H1 (cell line): ENCODE data around the gene NCAPD2. TPM values are rescaled to one million over a fixed set of nuclear protein-coding genes. Genes with fewer than 3 reads are reported as not detected.

Experiments
- CTCF ChIA-PET: fragments of 300-600 bp; sonication (Branson Sonifier 250); formaldehyde crosslinking; loops from one replicate; lab custom pipeline; 2021; ENCODE audit not compliant: partially characterized antibody; lab: Charles Lee
- POLR2A ChIA-PET: fragments of 300-600 bp; sonication (Branson Sonifier 250); formaldehyde crosslinking; loops from one replicate; lab custom pipeline; 2021; ENCODE audit warnings: inconsistent platforms; ENCODE audit not compliant: partially characterized antibody; lab: Charles Lee
- DNase-seq, 2 experiments: peaks; one replicate each; pipeline versions ENCODE4 v3.0.0 to v3.0.0-alpha.2; 2010 to 2022; ENCODE audit warnings: low spot score in 2 of 2, low read depth in 1 of 2, mixed read lengths in 1 of 2
- FAIRE-seq: peaks from 2 replicates; lab custom pipeline; 2011; peaks lifted over from hg19 to GRCh38; lab: Jason Lieb, UNC
- H2AFZ ChIP-seq: 2 replicates; pipeline ENCODE4 v1.8.1; 2012; ENCODE audit warnings: low read length, inconsistent platforms
- H2AK5ac ChIP-seq: 2 replicates; pipeline ENCODE4 v1.6.1; 2013; ENCODE audit warnings: low read depth, low read length
- H2BK120ac ChIP-seq: replicated peaks from 2 replicates; pipeline ENCODE3; 2013; ENCODE audit warnings: low read depth, low read length, inconsistent platforms
- H2BK12ac ChIP-seq: 2 replicates; pipeline ENCODE4 v1.6.1; 2013; ENCODE audit warnings: low read depth, low read length
- H2BK15ac ChIP-seq: 2 replicates; pipeline ENCODE4 v1.6.1; 2013; ENCODE audit warnings: low read length
- H2BK20ac ChIP-seq: 2 replicates; pipeline ENCODE4 v1.6.1; 2013; ENCODE audit warnings: low read length
- H2BK5ac ChIP-seq: 2 replicates; pipeline ENCODE4 v1.6.1; 2013; ENCODE audit warnings: low read depth, low read length
- H3K14ac ChIP-seq: 2 replicates; pipeline ENCODE4 v1.6.1; 2013; ENCODE audit warnings: inconsistent platforms; ENCODE audit not compliant: insufficient read length
- H3K18ac ChIP-seq: 2 replicates; pipeline ENCODE4 v1.6.1; 2013; ENCODE audit warnings: low read length; ENCODE audit errors: extremely low read depth
- H3K23ac ChIP-seq: 2 replicates; pipeline ENCODE4 v1.6.1; 2013; ENCODE audit warnings: inconsistent platforms; ENCODE audit not compliant: insufficient read length
- H3K23me2 ChIP-seq: 2 replicates; pipeline ENCODE4 v1.6.1; 2013; ENCODE audit warnings: low read depth, low read length
- H3K27ac ChIP-seq: 2 replicates; pipeline ENCODE4 v1.6.1; 2011; ENCODE audit warnings: low read depth, low read length, inconsistent platforms
- H3K27me3 ChIP-seq, 4 experiments: replicated peaks in 1 of 4; 1 replicate in 1 of 4; 2 replicates in 3 of 4; pipeline versions ENCODE4 v1.6.1 to v1.8.1; 2011 to 2013; ENCODE audit warnings: low read length in 3 of 4, mild to moderate bottlenecking in 3 of 4, inconsistent platforms in 2 of 4, mixed read lengths in 2 of 4, moderate library complexity in 1 of 4; ENCODE audit not compliant: control insufficient read depth in 3 of 4, insufficient read depth in 3 of 4; ENCODE audit errors: extremely low read depth in 1 of 4
- H3K36me3 ChIP-seq, 4 experiments: 2 replicates each; pipeline versions ENCODE4 v1.6.1 to v1.8.1; 2011 to 2013; ENCODE audit warnings: mild to moderate bottlenecking in 4 of 4, low read length in 3 of 4, moderate library complexity in 2 of 4, control low read depth in 1 of 4, inconsistent platforms in 1 of 4; ENCODE audit not compliant: insufficient read depth in 4 of 4, control insufficient read depth in 2 of 4
- H3K4ac ChIP-seq: replicated peaks from 2 replicates; pipeline ENCODE3; 2013; ENCODE audit warnings: low read length, low read depth, mixed read lengths, inconsistent platforms; ENCODE audit not compliant: insufficient read length
- H3K4me1 ChIP-seq, 4 experiments: replicated peaks in 1 of 4; 1 replicate in 1 of 4; 2 replicates in 3 of 4; pipeline versions ENCODE4 v1.6.1 to v1.8.1; 2011 to 2013; ENCODE audit warnings: low read length in 3 of 4, inconsistent platforms in 2 of 4, mixed read lengths in 1 of 4; ENCODE audit not compliant: insufficient read depth in 4 of 4, control insufficient read depth in 3 of 4
- H3K4me2 ChIP-seq, 2 experiments: 2 replicates each; pipeline versions ENCODE4 v1.6.1 to v1.8.1; 2011 to 2013; ENCODE audit warnings: low read depth in 2 of 2, low read length in 2 of 2, control low read depth in 1 of 2, inconsistent platforms in 1 of 2, mild to moderate bottlenecking in 1 of 2; ENCODE audit not compliant: insufficient read depth in 1 of 2
- H3K4me3 ChIP-seq, 4 experiments: fragments of 200-600, 300-600 bp in 1 of 4; sonication (generic), shearing (Covaris generic), sonication (Bioruptor Twin) in 1 of 4; 2 replicates each; pipeline versions ENCODE4 v1.5.1 to v1.8.1; 2011 to 2016; ENCODE audit warnings: low read length in 4 of 4, low read depth in 3 of 4, control low read depth in 2 of 4, inconsistent platforms in 2 of 4, mild to moderate bottlenecking in 2 of 4, mixed read lengths in 1 of 4, moderate library complexity in 1 of 4; ENCODE audit not compliant: insufficient read depth in 2 of 4; ENCODE audit errors: extremely low read depth in 1 of 4
- H3K56ac ChIP-seq: replicated peaks from 2 replicates; pipeline ENCODE3; 2013; ENCODE audit warnings: low read depth, mild to moderate bottlenecking, mixed read lengths, low read length, inconsistent platforms; ENCODE audit not compliant: insufficient read length
- H3K79me1 ChIP-seq: 2 replicates; pipeline ENCODE4 v1.6.1; 2013; ENCODE audit warnings: low read depth, low read length, control low read depth
- H3K79me2 ChIP-seq, 2 experiments: 2 replicates each; pipeline versions ENCODE4 v1.6.1 to v1.8.1; 2012 to 2013; ENCODE audit warnings: low read length in 2 of 2, mild to moderate bottlenecking in 2 of 2, inconsistent platforms in 1 of 2; ENCODE audit not compliant: insufficient read depth in 2 of 2, control insufficient read depth in 1 of 2
- H3K9ac ChIP-seq, 4 experiments: replicated peaks in 1 of 4; 1 replicate in 1 of 4; 2 replicates in 3 of 4; pipeline versions ENCODE4 v1.6.1 to v1.8.1; 2011 to 2013; ENCODE audit warnings: low read depth in 3 of 4, low read length in 3 of 4, control low read depth in 2 of 4, mild to moderate bottlenecking in 2 of 4, moderate library complexity in 2 of 4, inconsistent platforms in 1 of 4; ENCODE audit errors: extremely low read depth in 1 of 4
- H3K9me3 ChIP-seq, 2 experiments: 2 replicates each; pipeline versions ENCODE4 v1.6.1 to v1.8.1; 2012 to 2013; ENCODE audit warnings: mild to moderate bottlenecking in 2 of 2, moderate library complexity in 2 of 2, control low read depth in 1 of 2, inconsistent platforms in 1 of 2, low read depth in 1 of 2, low read length in 1 of 2, mixed read lengths in 1 of 2; ENCODE audit not compliant: insufficient read depth in 2 of 2
- H4K20me1 ChIP-seq, 2 experiments: replicated peaks in 1 of 2; 2 replicates each; pipeline versions ENCODE3 to v1.8.1; 2011 to 2013; ENCODE audit warnings: inconsistent platforms in 2 of 2, low read length in 2 of 2, mild to moderate bottlenecking in 1 of 2; ENCODE audit not compliant: insufficient read depth in 2 of 2, control insufficient read depth in 1 of 2
- H4K5ac ChIP-seq: 2 replicates; pipeline ENCODE4 v1.6.1; 2013; ENCODE audit warnings: low read length, low read depth, mixed read lengths, inconsistent platforms; ENCODE audit not compliant: insufficient read length
- H4K8ac ChIP-seq: 2 replicates; pipeline ENCODE4 v1.8.0; 2013; ENCODE audit warnings: mild to moderate bottlenecking, moderate library complexity, low read length, inconsistent platforms; ENCODE audit not compliant: insufficient read depth; ENCODE audit errors: extremely low read depth
- H4K91ac ChIP-seq: replicated peaks from 2 replicates; pipeline ENCODE3; 2013; ENCODE audit warnings: low read length, mixed read lengths, inconsistent platforms; ENCODE audit not compliant: insufficient read length
- BACH1 ChIP-seq: IDR thresholded peaks from 2 replicates; pipeline ENCODE4 v1.6.1; 2012; ENCODE audit warnings: low read length, improper control_type of control experiment
- CBX5 ChIP-seq: fragments of 300-800, 300-1000 bp; sonication (generic); IDR thresholded peaks from 2 replicates; pipeline ENCODE4 v1.7.1; 2016; ENCODE audit warnings: antibody characterized with exemption, low read length, low read depth
- EP300 ChIP-seq, 2 experiments: IDR thresholded peaks; 1 replicate in 1 of 2; 2 replicates in 1 of 2; pipeline ENCODE4 v1.6.1; 2011 to 2012; ENCODE audit warnings: low read depth in 2 of 2, low read length in 2 of 2, mild to moderate bottlenecking in 2 of 2, borderline replicate concordance in 1 of 2, inconsistent platforms in 1 of 2, moderate library complexity in 1 of 2
- JUND ChIP-seq: IDR thresholded peaks from 2 replicates; pipeline ENCODE4 v1.6.1; 2011; ENCODE audit warnings: mild to moderate bottlenecking, improper control_type of control experiment, low read length
- KDM1A ChIP-seq: fragments of 200-600, 300-600 bp; sonication (generic); IDR thresholded peaks from 2 replicates; pipeline ENCODE4 v1.7.1; 2016; ENCODE audit warnings: mild to moderate bottlenecking, low read length, borderline replicate concordance
- KDM4A ChIP-seq: IDR thresholded peaks from one replicate; pipeline ENCODE4 v1.7.1; 2012; ENCODE audit warnings: low read depth, mild to moderate bottlenecking, moderate library complexity, low read length, inconsistent platforms; ENCODE audit not compliant: severe bottlenecking
- KDM5A ChIP-seq: fragments of 200-600 bp; IDR thresholded peaks from 2 replicates; pipeline ENCODE4 v1.7.1; 2012; ENCODE audit warnings: mild to moderate bottlenecking, low read length, inconsistent platforms, mixed read lengths
- POU5F1 ChIP-seq: IDR thresholded peaks from 2 replicates; pipeline ENCODE4 v1.6.1; 2011; ENCODE audit warnings: low read depth, mild to moderate bottlenecking, low read length, moderate library complexity
- RAD21 ChIP-seq, 2 experiments: IDR thresholded peaks in 1 of 2; conservative IDR thresholded peaks in 1 of 2; 2 replicates each; pipeline ENCODE4 v1.6.1; 2011; ENCODE audit warnings: low read depth in 2 of 2, low read length in 2 of 2, improper control_type of control experiment in 1 of 2, inconsistent platforms in 1 of 2, mild to moderate bottlenecking in 1 of 2, moderate library complexity in 1 of 2
- RBBP5 ChIP-seq: IDR thresholded peaks from 2 replicates; pipeline ENCODE4 v1.7.1; 2012; ENCODE audit warnings: low read depth, mild to moderate bottlenecking, inconsistent platforms, low read length, moderate library complexity, borderline replicate concordance
- TAF7 ChIP-seq: optimal IDR thresholded peaks from 2 replicates; pipeline ENCODE3; 2011; ENCODE audit warnings: low read depth, mild to moderate bottlenecking, inconsistent platforms, low read length, moderate library complexity, borderline replicate concordance
- WGBS, 2 experiments: shearing (Covaris generic) in 1 of 2; methylation state at CpG; one replicate each; pipeline versions ENCODE4 v1.1.6 to v1.1.7; 2013 to 2015; ENCODE audit warnings: low lambda C conversion rate in 2 of 2, mixed read lengths in 2 of 2, inconsistent platforms in 1 of 2, low coverage in 1 of 2, missing lambda C conversion rate in 1 of 2; ENCODE audit not compliant: insufficient replicate concordance in 2 of 2, insufficient coverage in 1 of 2, insufficient read length in 1 of 2; ENCODE audit errors: extremely low coverage in 1 of 2, missing lambda C conversion rate in 1 of 2; 5-methylcytosine and 5-hydroxymethylcytosine counted together
- polyA plus RNA-seq, 7 experiments: library from polyadenylated mRNA; depleted of rRNA in 3 of 7; stranded (reverse) in 5 of 7; unstranded in 2 of 7; fragments of >200 nt in 5 of 7; fragments of 200-250 nt in 2 of 7; gene quantifications; 1 replicate in 5 of 7; 2 replicates in 1 of 7; 4 replicates in 1 of 7; pipeline versions ENCODE4 v1.2.1 to v1.2.3, GENCODE V29; 2011 to 2013; ENCODE audit warnings: missing spikeins in 2 of 7, mixed read lengths in 2 of 7
- total RNA-seq: library from RNA; stranded (reverse); fragmentation: NEBNext Ultra II Directional; extraction: Animal tissue kit (Norgen Biotek cat#: 25700); gene quantifications from 2 replicates; pipeline ENCODE4 v1.2.1, GENCODE V29; 2021
- TF ChIP-seq, protein P1 (sequence below): IDR thresholded peaks from 2 replicates; pipeline ENCODE4 v1.6.1; 2011; ENCODE audit warnings: low read length, improper control_type of control experiment

Gene NCAPD2
- total and polyA plus RNA-seq, 2 of the 8 experiments (the other 6 are each of a cell fraction or from before 2014, with no cell fraction given), result 55.8 to 132 TPM

DNA sequence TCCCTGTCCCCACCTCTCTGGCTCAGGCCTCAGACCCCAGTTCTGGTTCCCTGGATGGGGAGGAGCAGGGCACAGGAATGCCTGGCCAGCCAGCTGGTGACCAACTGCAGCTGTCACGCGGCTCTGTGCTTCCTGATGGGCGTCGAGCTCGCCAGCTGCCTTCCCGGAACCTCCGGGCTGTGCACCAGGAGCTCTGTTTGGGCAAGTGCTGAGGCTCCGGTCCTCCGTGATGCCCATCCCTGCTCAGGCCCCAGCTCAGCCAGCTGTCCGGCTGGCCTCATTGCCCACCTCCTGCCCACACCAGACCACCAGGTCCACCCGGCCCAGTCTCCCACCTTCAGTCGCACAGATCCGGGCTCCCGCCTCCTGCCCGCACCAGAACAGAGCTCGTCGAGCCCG, 57.2 kb downstream of the NCAPD2 start:
- Histone ChIP-seq H2BK20ac (no peak overlapping the region), H3K27ac (no peak overlapping the region), H3K14ac (no peak overlapping the region), H3K18ac (no peak overlapping the region), H3K56ac (no peak overlapping the region), H3K4me3 (no peak overlapping the region), H4K91ac (no peak overlapping the region), H3K4me1 (peaks cover 4 to 15% (median 9%) of the 10 kb centered on the region in 4 experiments), H3K36me3 (peaks cover 6 to 21% (median 10%) of the 10 kb centered on the region in 4 experiments; a peak in 6 of 8 replicates), H3K79me1 (peaks cover 24% of the 10 kb centered on the region), H3K27me3 (no peaks in the 10 kb centered on the region), H4K5ac (no peak overlapping the region), H3K23ac (no peak overlapping the region), H2AK5ac (no peak overlapping the region), H2BK120ac (no peak overlapping the region), H2BK15ac (no peak overlapping the region), H3K9me3 (no peaks in the 10 kb centered on the region), H3K4me2 (no peak overlapping the region), H3K4ac (no peak overlapping the region), H3K9ac (no peak overlapping the region), H4K20me1 (peaks cover 10 to 24% of the 10 kb centered on the region in 2 experiments), H3K79me2 (peaks cover 0 to 41% of the 10 kb centered on the region in 2 experiments; a peak in 2 of 4 replicates), H2AFZ (no peak overlapping the region), H2BK12ac (no peak overlapping the region), H3K23me2 (peaks cover 13% of the 10 kb centered on the region; the same call in 1 of the 2 replicates), H4K8ac (no peak overlapping the region; the same call in 1 of the 2 replicates), H2BK5ac (peak overlapping the region; percentile 75; the same call in 1 of the 2 replicates)
- no peak for DNase-seq
- WGBS, 2 experiments, result 92% methylated on average over 16 of the region's 18 CpGs; no CpG with 5 or more reads in 1 of the 2 experiments
- no peak for FAIRE-seq
- CTCF ChIA-PET, result interaction anchor here (0.9 to 24.9 kb wide), 11 partner anchors 5 to 274 kb away, joined by 3 to 462 read pairs (median 6); partner anchors contain the start of genes GAPDH, IFFO1 and NOP2
- POLR2A ChIA-PET, result interaction anchor here (0.8 to 24.2 kb wide), 11 partner anchors 8 to 94 kb away, joined by 3 to 665 read pairs (median 4); partner anchors contain the start of genes GAPDH and NOP2
- TF ChIP-seq TAF7 (no peak), RAD21 (IDR thresholded peaks at IDR 0.05 in 1 of 2, conservative IDR thresholded peaks at IDR 0.05 in 1 of 2; ENCODE audit: low read depth in 2 of 2, low read length in 2 of 2) (no peak), KDM1A (no peak), KDM4A (no peak), EP300 (IDR thresholded peaks at IDR 0.05; ENCODE audit: borderline replicate concordance in 1 of 2, low read depth in 2 of 2, low read length in 2 of 2) (no peak), POU5F1 (no peak), RBBP5 (no peak), CBX5 (no peak), KDM5A (no peak), BACH1 (no peak), JUND (no peak)
- TF ChIP-seq, protein P1, sequence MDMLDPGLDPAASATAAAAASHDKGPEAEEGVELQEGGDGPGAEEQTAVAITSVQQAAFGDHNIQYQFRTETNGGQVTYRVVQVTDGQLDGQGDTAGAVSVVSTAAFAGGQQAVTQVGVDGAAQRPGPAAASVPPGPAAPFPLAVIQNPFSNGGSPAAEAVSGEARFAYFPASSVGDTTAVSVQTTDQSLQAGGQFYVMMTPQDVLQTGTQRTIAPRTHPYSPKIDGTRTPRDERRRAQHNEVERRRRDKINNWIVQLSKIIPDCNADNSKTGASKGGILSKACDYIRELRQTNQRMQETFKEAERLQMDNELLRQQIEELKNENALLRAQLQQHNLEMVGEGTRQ, result no peak
